Mesendoderm (in vitro differentiated cells): ENCODE measurements around the gene PAIP2. TPM values are rescaled to one million over a fixed set of nuclear protein-coding genes. Genes with fewer than 3 reads are reported as not detected.

Source experiments
- small RNA-seq: library from polyadenylated mRNA; stranded (forward); fragments of <200 nt; extraction: miRNeasy Mini kit (QIAGEN cat#:217004); gene quantifications from one replicate; pipeline ENCODE3, GENCODE V24; 2013; ENCODE audit not compliant: insufficient read depth

PAIP2 gene

Small RNA genes within 50 kb of the gene (small RNA-seq; reads per million reads assigned to genes)
- not detected for gene RNA5SP195
